AG04450 (cell line): ENCODE results near the gene CYP2W1. TPM values are rescaled to one million over a fixed set of nuclear protein-coding genes. Genes with fewer than 3 reads are reported as not detected.
A peak's percentile ranks its signal among the peaks of the same experiment; 100 is the strongest.

ENCODE experiments used
- CTCF ChIA-PET: fragments of 300-600, 350-600 bp; formaldehyde crosslinking; extraction: SDS; loops from one replicate; lab custom pipeline; 2022; ENCODE audit warnings: antibody characterized with exemption, inconsistent platforms; lab: Charles Lee
- POLR2A ChIA-PET: fragments of 350-600 bp; formaldehyde crosslinking; extraction: SDS; loops from one replicate; lab custom pipeline; 2021; ENCODE audit warnings: antibody characterized with exemption, inconsistent platforms; lab: Yijun Ruan, JAX
- DNase-seq: peaks from one replicate; pipeline ENCODE4 v3.0.0-alpha.2; 2011; ENCODE audit warnings: low read depth, low spot score
- H3K27ac ChIP-seq: one replicate; pipeline ENCODE4 v1.5.1; 2012; ENCODE audit warnings: low read depth, low read length, control low read depth
- H3K27me3 ChIP-seq: one replicate; pipeline ENCODE4 v1.6.0; 2012; ENCODE audit warnings: low read length; ENCODE audit not compliant: control insufficient read depth, insufficient read depth
- H3K4me3 ChIP-seq: 2 replicates; pipeline ENCODE4 v1.5.1; 2011; ENCODE audit warnings: mild to moderate bottlenecking, low read depth, low read length, control low read depth
- H3K9me3 ChIP-seq: 2 replicates; pipeline ENCODE4 v1.5.1; 2012; ENCODE audit warnings: low read length; ENCODE audit not compliant: control insufficient read depth, insufficient read depth
- polyA plus RNA-seq: library from polyadenylated mRNA; depleted of rRNA; stranded (reverse); fragments of >200 nt; gene quantifications from 2 replicates; pipeline ENCODE4 v1.2.3, GENCODE V29; 2011
- TF ChIP-seq, protein P1 (sequence below): IDR thresholded peaks from 2 replicates; pipeline ENCODE4 v1.5.1; 2011; ENCODE audit warnings: low read depth, low read length, control low read depth, inconsistent platforms

CYP2W1 gene
- polyA plus RNA-seq, 1 experiment: not detected

DNA sequence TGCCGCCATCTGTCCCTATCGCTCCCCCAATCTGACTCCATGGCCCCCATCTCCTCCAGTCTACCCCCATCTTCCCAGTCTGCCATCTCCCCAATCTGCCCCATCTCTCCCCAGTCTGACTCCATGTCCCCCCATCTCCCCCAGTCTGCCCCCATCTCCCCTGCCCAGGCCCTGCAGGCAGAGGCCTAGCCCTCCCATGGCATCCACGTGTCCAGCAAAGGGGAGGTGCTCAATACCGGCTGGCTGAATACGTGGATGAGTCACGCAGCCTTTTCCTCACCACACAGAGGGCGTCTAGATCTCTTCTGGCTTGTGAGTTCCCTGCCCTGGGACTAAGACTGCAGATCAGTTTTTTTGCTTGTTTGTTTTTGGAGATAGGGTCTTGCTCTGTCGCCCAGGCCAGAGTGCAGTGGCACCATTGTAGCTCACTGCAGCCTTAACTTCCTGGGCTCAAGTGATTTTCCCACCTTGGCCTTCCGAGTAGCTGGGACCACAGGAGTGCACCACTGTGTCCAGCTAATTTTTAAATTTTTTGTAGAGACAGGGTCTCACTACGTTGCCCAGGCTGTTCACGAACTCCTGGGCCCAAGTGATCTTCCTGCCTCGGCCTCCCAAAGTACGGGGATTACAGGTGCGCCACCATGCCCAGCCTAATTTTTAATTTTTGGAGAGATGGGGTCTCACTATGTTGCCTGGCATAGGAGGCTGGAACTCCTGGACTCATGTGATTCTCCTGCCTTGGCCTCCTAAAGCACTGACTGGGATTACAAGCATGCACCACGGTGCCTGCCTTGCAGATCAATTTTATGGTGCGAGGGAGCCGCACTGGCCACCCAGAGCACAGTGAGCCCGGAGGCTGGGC lies 46.0 kb downstream of the CYP2W1 start:
- TF ChIP-seq, protein P1, sequence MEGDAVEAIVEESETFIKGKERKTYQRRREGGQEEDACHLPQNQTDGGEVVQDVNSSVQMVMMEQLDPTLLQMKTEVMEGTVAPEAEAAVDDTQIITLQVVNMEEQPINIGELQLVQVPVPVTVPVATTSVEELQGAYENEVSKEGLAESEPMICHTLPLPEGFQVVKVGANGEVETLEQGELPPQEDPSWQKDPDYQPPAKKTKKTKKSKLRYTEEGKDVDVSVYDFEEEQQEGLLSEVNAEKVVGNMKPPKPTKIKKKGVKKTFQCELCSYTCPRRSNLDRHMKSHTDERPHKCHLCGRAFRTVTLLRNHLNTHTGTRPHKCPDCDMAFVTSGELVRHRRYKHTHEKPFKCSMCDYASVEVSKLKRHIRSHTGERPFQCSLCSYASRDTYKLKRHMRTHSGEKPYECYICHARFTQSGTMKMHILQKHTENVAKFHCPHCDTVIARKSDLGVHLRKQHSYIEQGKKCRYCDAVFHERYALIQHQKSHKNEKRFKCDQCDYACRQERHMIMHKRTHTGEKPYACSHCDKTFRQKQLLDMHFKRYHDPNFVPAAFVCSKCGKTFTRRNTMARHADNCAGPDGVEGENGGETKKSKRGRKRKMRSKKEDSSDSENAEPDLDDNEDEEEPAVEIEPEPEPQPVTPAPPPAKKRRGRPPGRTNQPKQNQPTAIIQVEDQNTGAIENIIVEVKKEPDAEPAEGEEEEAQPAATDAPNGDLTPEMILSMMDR: no peak
- H3K27ac ChIP-seq: peak overlapping the region; percentile 91
- H3K9me3 ChIP-seq: no peaks in the 10 kb centered on the region; the same call in 1 of the 2 replicates
- peak; percentile 73 for DNase-seq
- peak overlapping the region; percentile 45 for H3K4me3 ChIP-seq
- ChIA-PET CTCF (no interaction called here), POLR2A (no interaction called here)
- H3K27me3 ChIP-seq: no peaks in the 10 kb centered on the region

DNA sequence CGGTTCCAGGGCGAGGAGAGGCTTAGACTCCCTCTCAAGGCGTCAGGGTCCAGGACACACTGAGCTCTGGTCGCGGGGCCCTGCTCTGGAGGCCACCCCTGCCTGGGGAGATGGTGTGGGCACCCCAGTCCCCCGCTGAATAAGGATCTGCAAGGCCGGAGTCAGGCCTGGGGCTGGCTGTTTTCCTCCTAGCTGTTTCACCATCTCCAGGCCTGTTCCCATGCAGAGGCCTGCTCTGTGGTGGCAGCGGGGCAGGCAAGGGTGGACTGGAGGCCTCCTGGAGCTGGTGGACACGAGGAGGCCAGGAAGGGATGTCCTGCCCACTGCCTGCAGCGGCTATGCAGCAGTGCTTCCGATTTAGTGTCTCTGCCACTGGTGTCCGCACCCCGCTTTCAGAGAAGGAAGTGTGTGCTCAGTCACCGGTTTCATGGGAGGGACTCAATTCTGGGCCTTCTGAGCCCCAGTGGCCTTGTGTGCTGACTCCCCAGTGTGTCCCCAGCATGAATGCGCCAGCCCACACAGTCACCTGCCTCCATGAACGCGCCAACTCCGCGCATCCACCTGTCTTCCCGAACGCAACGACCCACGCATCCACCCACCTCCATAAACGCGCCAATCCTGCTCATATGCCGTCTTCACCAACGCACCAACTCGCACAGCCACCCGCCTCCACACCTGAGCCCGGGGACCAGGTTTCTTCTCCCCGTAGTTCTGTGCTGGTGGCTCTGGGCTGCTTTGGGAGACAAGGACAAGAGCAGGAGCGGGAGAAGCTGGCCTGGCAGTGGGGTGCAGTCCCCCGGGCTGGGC lies 46.9 kb downstream of the CYP2W1 start:
- TF ChIP-seq, protein P1: no peak
- H3K27me3 ChIP-seq: no peaks in the 10 kb centered on the region
- CTCF ChIA-PET: no interaction called here
- no peak overlapping the region for H3K4me3 ChIP-seq
- POLR2A ChIA-PET: no interaction called here
- no peak overlapping the region for H3K27ac ChIP-seq
- DNase-seq: no peak
- H3K9me3 ChIP-seq: no peaks in the 10 kb centered on the region; the same call in 1 of the 2 replicates

DNA sequence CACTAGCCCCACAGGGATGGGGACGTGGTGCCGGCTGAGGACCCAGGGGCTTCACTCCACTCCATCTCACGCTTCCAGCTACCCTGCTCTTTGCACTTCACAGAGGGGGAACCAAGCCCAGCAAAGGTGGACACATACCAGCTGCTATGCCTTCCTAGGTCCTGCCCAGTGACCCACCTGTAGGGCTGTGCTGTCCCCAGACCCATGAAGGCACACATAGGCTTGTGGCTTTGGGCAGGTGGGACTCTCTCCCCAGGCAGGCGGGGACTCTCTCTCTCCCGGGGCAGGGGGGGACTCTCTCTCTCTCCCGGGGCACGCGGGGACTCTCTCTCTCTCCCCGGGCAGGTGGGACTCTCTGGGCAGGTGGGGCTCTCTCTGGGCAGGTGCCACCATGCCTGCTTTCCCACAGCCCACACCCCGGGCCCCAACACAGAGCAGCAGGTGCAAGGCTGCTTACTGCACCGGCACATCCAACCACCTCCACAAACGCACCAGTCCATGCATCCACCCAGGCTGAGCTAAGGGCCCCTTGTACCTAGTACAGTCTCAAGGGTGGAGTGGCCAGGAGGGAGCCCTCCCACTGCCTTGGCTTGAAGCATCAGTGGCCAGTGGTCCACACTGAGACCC lies 47.6 kb downstream of the CYP2W1 start:
- CTCF ChIA-PET: no interaction called here
- DNase-seq: no peak
- H3K9me3 ChIP-seq: peaks cover 3% of the 10 kb centered on the region
- TF ChIP-seq, protein P1: no peak
- no peak overlapping the region for H3K4me3 ChIP-seq
- POLR2A ChIA-PET: no interaction called here
- H3K27me3 ChIP-seq: no peaks in the 10 kb centered on the region
- H3K27ac ChIP-seq: no peak overlapping the region

DNA sequence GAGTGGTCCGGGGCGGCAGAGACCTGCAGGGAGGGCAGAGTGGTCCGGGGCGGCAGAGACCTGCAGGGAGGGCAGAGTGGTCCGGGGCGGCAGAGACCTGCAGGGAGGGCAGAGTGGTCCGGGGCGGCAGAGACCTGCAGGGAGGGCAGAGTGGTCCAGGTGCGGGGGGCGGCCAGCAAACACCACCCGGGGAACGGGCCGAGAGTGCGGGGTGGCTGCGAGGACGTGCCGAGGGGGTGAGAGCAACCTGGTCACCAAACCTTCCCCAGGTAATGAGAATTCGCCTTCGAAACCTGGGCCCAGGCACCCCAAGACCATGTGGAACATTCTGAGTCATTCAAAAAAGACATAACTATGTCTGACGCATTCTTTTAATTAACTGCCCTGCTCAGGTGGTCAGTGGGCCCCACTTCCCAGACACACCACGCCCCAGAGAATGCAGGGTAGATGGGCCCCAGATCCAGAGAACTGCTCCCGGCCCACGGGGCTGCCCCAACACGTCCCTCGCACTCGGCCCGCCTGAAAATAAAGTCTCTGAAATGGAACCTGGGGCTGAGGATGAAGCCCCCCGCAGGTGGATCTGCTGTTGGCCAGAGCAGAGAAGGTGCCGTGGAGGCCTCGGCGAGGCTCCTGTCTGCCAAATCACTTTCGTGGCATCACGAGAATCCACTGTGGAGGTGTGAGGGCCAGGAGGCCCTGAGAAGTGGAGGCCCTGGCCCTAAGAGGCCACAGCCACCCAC lies 48.9 kb downstream of the CYP2W1 start:
- H3K27ac ChIP-seq: no peak overlapping the region
- H3K4me3 ChIP-seq: no peak overlapping the region
- H3K9me3 ChIP-seq: peaks cover 9% of the 10 kb centered on the region
- CTCF ChIA-PET: no interaction called here
- no peaks in the 10 kb centered on the region for H3K27me3 ChIP-seq
- TF ChIP-seq, protein P1: no peak
- POLR2A ChIA-PET: no interaction called here
- DNase-seq: no peak
